ENCODE results near the gene ATP2A3.

Gene ATP2A3

DNA sequence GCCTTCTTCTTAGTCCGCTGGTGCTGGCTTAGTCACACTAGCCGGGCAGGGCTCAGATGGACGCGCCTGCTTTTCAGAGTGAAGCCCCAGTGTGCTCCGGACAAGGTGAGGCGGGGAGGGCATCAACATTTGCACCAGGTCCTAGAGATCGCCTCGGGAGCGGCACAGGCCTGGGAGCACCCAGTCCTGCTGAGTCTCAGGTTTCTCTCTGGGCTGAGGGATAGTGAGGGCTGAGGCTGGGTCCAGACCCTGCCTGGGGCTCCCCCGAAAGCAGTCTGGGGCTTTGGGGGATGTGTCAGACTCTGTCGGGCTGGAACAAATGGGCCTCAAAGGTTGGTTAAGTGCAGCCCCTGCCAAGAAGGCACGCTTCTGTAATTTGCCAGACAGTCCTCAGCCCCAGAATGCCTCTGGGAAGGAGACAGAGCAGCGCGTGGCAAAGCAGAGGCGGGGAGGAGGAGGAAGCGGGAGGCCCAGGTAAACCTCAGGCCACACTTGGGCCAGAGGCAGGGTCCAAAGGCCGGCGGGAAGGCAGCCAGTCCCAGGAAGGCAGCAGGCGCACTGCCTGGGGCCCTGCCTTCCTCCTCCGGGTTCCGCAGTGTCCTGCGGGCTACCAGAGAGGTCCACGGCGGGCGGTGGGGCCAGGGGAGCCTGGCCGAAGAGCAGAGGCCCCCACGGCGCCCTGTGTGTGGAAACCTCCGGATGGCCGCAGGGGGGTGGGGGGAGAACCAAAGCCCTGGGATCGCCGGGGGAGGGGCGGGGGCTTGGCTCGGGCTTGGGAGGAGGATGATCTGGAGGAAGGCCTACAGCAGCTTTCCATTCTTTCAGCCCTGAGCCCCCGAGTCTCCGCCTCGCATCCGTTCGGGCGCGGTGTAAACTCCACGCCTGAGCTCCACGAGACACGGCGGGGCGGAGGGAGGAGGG, 39.5 kb upstream of the ATP2A3 start:
- H3K4me1 Mint-ChIP-seq: peaks cover 42% of the 10 kb centered on the region
- H3K27ac Mint-ChIP-seq: peak overlapping the region; percentile 44
- TF ChIP-seq CTCF (IDR thresholded peaks at IDR 0.05): no peak
- no peaks in the 10 kb centered on the region for H3K9me3 Mint-ChIP-seq
- H3K4me3 Mint-ChIP-seq: peak overlapping the region; percentile 54
- H3K36me3 Mint-ChIP-seq (ENCODE audit: low read depth): peaks cover 24% of the 10 kb centered on the region
- DNase-seq: peak; percentile 26
- H3K27me3 Mint-ChIP-seq (ENCODE audit: low read depth, poor library complexity): peaks cover 23% of the 10 kb centered on the region

GRCh38 chr17:4003131-4003500, 38.9 kb upstream of the ATP2A3 start:
- DNase-seq: no peak
- peaks cover 18% of the 10 kb centered on the region for H3K36me3 Mint-ChIP-seq (ENCODE audit: low read depth)
- peaks cover 23% of the 10 kb centered on the region for H3K27me3 Mint-ChIP-seq (ENCODE audit: low read depth, poor library complexity)
- H3K9me3 Mint-ChIP-seq: peaks cover 4% of the 10 kb centered on the region
- no peak for TF ChIP-seq CTCF (IDR thresholded peaks at IDR 0.05)
- no peak overlapping the region for H3K4me3 Mint-ChIP-seq
- H3K27ac Mint-ChIP-seq: peak overlapping the region; percentile 44
- peaks cover 36% of the 10 kb centered on the region for H3K4me1 Mint-ChIP-seq

DNA sequence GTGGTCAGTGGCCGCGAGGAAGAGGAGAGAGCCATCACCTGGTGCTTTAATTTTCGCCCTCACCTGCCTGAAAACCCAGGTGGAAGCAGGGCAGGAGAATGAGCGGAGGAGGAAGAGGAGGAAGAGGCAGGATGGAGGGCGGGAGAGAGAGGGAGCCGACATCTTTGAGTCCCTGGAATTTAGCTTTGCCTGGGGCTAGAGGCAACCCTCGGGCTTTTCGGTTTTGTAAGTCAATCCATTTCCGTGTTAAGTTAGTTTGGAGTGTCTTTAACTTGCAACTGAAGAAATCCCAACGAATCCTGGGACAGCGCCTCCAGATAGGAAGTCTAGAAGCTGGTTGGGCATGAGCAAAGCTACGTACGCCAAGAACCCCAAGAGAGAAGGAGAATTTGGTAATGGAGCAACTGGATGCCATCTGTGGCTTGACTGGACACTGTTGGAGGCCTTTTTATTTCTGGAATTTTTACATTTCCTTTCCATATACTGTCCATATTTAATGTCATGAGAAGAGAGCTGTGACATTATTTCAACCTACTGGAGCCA, 36.9 kb upstream of the ATP2A3 start:
- Mint-ChIP-seq H3K36me3 (ENCODE audit: low read depth) (peaks cover 5% of the 10 kb centered on the region), H3K9me3 (peaks cover 20% of the 10 kb centered on the region), H3K4me3 (no peak overlapping the region), H3K4me1 (peaks cover 21% of the 10 kb centered on the region), H3K27me3 (ENCODE audit: low read depth, poor library complexity) (peaks cover 24% of the 10 kb centered on the region), H3K27ac (no peak overlapping the region)
- DNase-seq: no peak
- TF ChIP-seq CTCF (IDR thresholded peaks at IDR 0.05): no peak

DNA sequence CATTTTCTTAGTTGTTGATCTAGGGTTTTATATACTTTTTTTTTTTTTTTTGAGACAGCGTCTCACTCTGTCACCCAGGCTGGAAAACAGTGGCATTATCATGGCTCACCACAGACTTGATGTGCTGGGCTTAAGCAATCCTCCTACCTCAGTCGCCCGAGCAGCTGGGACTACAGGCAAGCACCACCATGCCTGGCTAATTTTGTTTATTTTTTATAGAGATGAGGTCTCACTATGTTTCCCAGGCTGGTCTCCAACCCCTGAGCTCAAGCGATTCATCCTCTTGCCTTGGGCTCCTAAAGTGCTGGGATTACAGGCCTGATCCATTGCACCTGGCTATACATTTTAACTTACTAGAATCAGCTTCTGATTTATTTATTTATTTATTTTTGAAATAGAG, 34.2 kb upstream of the ATP2A3 start:
- Mint-ChIP-seq H3K36me3 (ENCODE audit: low read depth) (no peaks in the 10 kb centered on the region), H3K9me3 (peaks cover 37% of the 10 kb centered on the region), H3K4me3 (no peak overlapping the region), H3K27me3 (ENCODE audit: low read depth, poor library complexity) (peaks cover 34% of the 10 kb centered on the region), H3K4me1 (peaks cover 8% of the 10 kb centered on the region), H3K27ac (no peak overlapping the region)
- no peak for TF ChIP-seq CTCF (IDR thresholded peaks at IDR 0.05)
- no peak for DNase-seq

GRCh38 chr17:3995067-3995466, 30.8 kb upstream of the ATP2A3 start:
- Mint-ChIP-seq H3K27me3 (ENCODE audit: low read depth, poor library complexity) (peaks cover 24% of the 10 kb centered on the region), H3K4me1 (peaks cover 12% of the 10 kb centered on the region), H3K9me3 (peaks cover 39% of the 10 kb centered on the region), H3K27ac (no peak overlapping the region), H3K36me3 (ENCODE audit: low read depth) (no peaks in the 10 kb centered on the region), H3K4me3 (no peak overlapping the region)
- no peak for TF ChIP-seq CTCF (IDR thresholded peaks at IDR 0.05)
- no peak for DNase-seq

GRCh38 chr17:3994221-3994576, 30.0 kb upstream of the ATP2A3 start:
- H3K27ac Mint-ChIP-seq: no peak overlapping the region
- H3K27me3 Mint-ChIP-seq (ENCODE audit: low read depth, poor library complexity): peaks cover 24% of the 10 kb centered on the region
- DNase-seq: no peak
- H3K4me3 Mint-ChIP-seq: no peak overlapping the region
- peaks cover 39% of the 10 kb centered on the region for H3K9me3 Mint-ChIP-seq
- peaks cover 12% of the 10 kb centered on the region for H3K4me1 Mint-ChIP-seq
- no peak for TF ChIP-seq CTCF (IDR thresholded peaks at IDR 0.05)
- no peaks in the 10 kb centered on the region for H3K36me3 Mint-ChIP-seq (ENCODE audit: low read depth)
